HFFc6 (cell line): ENCODE data around the gene TWSG1. TPM values are rescaled to one million over a fixed set of nuclear protein-coding genes. Genes with fewer than 3 reads are reported as not detected.
"Not testable (repeated sequence)": the region's sequence is repeated elsewhere in the genome, so short reads cannot be mapped to it uniquely, and the experiment has no call there.

Experiments
- DNase-seq: peaks from one replicate; pipeline ENCODE4 v3.0.0-alpha.2; 2018
- H3K27ac Mint-ChIP-seq: 2 replicates; pipeline ENCODE4 v1.8.0; 2020; ENCODE audit warnings: mild to moderate bottlenecking, mixed read lengths
- H3K27me3 Mint-ChIP-seq: 2 replicates; pipeline ENCODE4 v1.8.0; 2021; ENCODE audit warnings: mild to moderate bottlenecking, moderate library complexity, mixed read lengths; ENCODE audit not compliant: insufficient read depth
- H3K36me3 Mint-ChIP-seq: 2 replicates; pipeline ENCODE4 v1.8.0; 2021; ENCODE audit warnings: low read depth, mixed read lengths
- H3K4me1 Mint-ChIP-seq: 2 replicates; pipeline ENCODE4 v1.8.0; 2020; ENCODE audit warnings: low read depth, mixed read lengths
- H3K4me3 Mint-ChIP-seq: 2 replicates; pipeline ENCODE4 v1.8.0; 2020; ENCODE audit warnings: mild to moderate bottlenecking, moderate library complexity, mixed read lengths
- H3K9me3 Mint-ChIP-seq: 2 replicates; pipeline ENCODE4 v1.8.0; 2020; ENCODE audit warnings: mild to moderate bottlenecking, mixed read lengths
- CTCF ChIP-seq: fragments of 200-600 bp; sonication (generic); IDR thresholded peaks from 2 replicates; pipeline ENCODE4 v1.5.0; 2021; ENCODE audit warnings: antibody characterized with exemption, mild to moderate bottlenecking
- total RNA-seq, 6 experiments: library from RNA; stranded (reverse); fragmentation: NEBNext Ultra II Directional; extraction: Animal tissue kit (Norgen Biotek cat#: 25700); gene quantifications; 2 replicates in 1 of 6; 3 replicates in 5 of 6; pipeline ENCODE4 v1.2.3, GENCODE V29; 2021

TWSG1 gene
- total RNA-seq, 6 experiments from 2014 or later = 119 to 153 (median 138) TPM

GRCh38 chr18:9365406-9365805 lies 30.8 kb downstream of the TWSG1 start:
- H3K9me3 Mint-ChIP-seq = no peaks in the 10 kb centered on the region
- peaks cover 46% of the 10 kb centered on the region for H3K4me1 Mint-ChIP-seq
- H3K4me3 Mint-ChIP-seq = no peak overlapping the region
- no peak for TF ChIP-seq CTCF
- H3K27ac Mint-ChIP-seq = peak overlapping the region; percentile 51; the same call in 1 of the 2 replicates
- no peak for DNase-seq
- peaks cover 40% of the 10 kb centered on the region for H3K36me3 Mint-ChIP-seq
- H3K27me3 Mint-ChIP-seq = peaks cover 4% of the 10 kb centered on the region

- Mint-ChIP-seq H3K9me3 (no peaks in the 10 kb centered on the region), H3K27me3 (peaks cover 4% of the 10 kb centered on the region), H3K27ac (peak overlapping the region; percentile 2; the same call in 1 of the 2 replicates), H3K4me1 (peaks cover 46% of the 10 kb centered on the region), H3K36me3 (peaks cover 33% of the 10 kb centered on the region), H3K4me3 (no peak overlapping the region)
- peak; percentile 45 for DNase-seq
- peak; percentile 57 for TF ChIP-seq CTCF
Measured at GRCh38 chr18:9366126-9366714, 31.6 kb downstream of the TWSG1 start.

- not testable (repeated sequence) for DNase-seq, H3K9me3 Mint-ChIP-seq, H3K27ac Mint-ChIP-seq, H3K4me3 Mint-ChIP-seq, H3K4me1 Mint-ChIP-seq, H3K27me3 Mint-ChIP-seq
- peaks cover 37% of the 10 kb centered on the region for H3K36me3 Mint-ChIP-seq
Measured at GRCh38 chr18:9373254-9373653, 38.7 kb downstream of the TWSG1 start.

- Mint-ChIP-seq H3K4me3 (no peak overlapping the region), H3K4me1 (peaks cover 12% of the 10 kb centered on the region), H3K27me3 (no peaks in the 10 kb centered on the region), H3K27ac (no peak overlapping the region; the same call in 1 of the 2 replicates), H3K9me3 (no peaks in the 10 kb centered on the region), H3K36me3 (peaks cover 30% of the 10 kb centered on the region)
- TF ChIP-seq CTCF = no peak
- DNase-seq = no peak
Measured at GRCh38 chr18:9379118-9379517, 44.5 kb downstream of the TWSG1 start.

GRCh38 chr18:9380101-9380500 lies 45.5 kb downstream of the TWSG1 start:
- H3K27ac Mint-ChIP-seq = no peak overlapping the region
- no peaks in the 10 kb centered on the region for H3K27me3 Mint-ChIP-seq
- TF ChIP-seq CTCF = no peak

GRCh38 chr18:9380621-9381395 lies 46.2 kb downstream of the TWSG1 start:
- TF ChIP-seq CTCF = no peak
- no peak overlapping the region for H3K4me3 Mint-ChIP-seq
- peaks cover 20% of the 10 kb centered on the region for H3K36me3 Mint-ChIP-seq
- no peaks in the 10 kb centered on the region for H3K9me3 Mint-ChIP-seq
- no peaks in the 10 kb centered on the region for H3K27me3 Mint-ChIP-seq
- peak overlapping the region; percentile 6; the same call in 1 of the 2 replicates for H3K27ac Mint-ChIP-seq
- peaks cover 12% of the 10 kb centered on the region for H3K4me1 Mint-ChIP-seq
- DNase-seq = peak; percentile 4

More at GRCh38 chr18:9380101-9380500, 45.5 kb downstream of the TWSG1 start:
- DNase-seq = no peak
- Mint-ChIP-seq H3K4me3 (no peak overlapping the region), H3K36me3 (peaks cover 26% of the 10 kb centered on the region), H3K4me1 (peaks cover 12% of the 10 kb centered on the region), H3K9me3 (no peaks in the 10 kb centered on the region)
